UCSD-AML1 (cell line): ENCODE data around the gene NAGLU.
"Not testable (repeated sequence)": the region's sequence is repeated elsewhere in the genome, so short reads cannot be mapped to it uniquely, and the experiment has no call there.

Experiments used
- DNase-seq: peaks from one replicate; lab custom pipeline; 2025; ENCODE audit not compliant: unreplicated experiment; lab: John Stamatoyannopoulos, UW

The NAGLU gene

GRCh38 chr17:42521036-42521435 is 15.0 kb upstream of the NAGLU start:
- DNase-seq, result no peak

GRCh38 chr17:42521666-42522262 is 14.3 kb upstream of the NAGLU start:
- DNase-seq, result no peak

- no peak for DNase-seq
Measured at GRCh38 chr17:42522263-42522790, 13.7 kb upstream of the NAGLU start.

- DNase-seq, result no peak
Measured at GRCh38 chr17:42522798-42523278, 13.2 kb upstream of the NAGLU start.

- no peak for DNase-seq
Measured at GRCh38 chr17:42525221-42525620, 10.8 kb upstream of the NAGLU start.

- DNase-seq, result peak; percentile 23
Measured at GRCh38 chr17:42526031-42526444, 10.0 kb upstream of the NAGLU start.

- no peak for DNase-seq
Measured at GRCh38 chr17:42527932-42528331, 8.1 kb upstream of the NAGLU start.

- DNase-seq, result no peak
Measured at GRCh38 chr17:42529061-42529460, 7.0 kb upstream of the NAGLU start.

GRCh38 chr17:42530952-42531454 is 5.0 kb upstream of the NAGLU start:
- DNase-seq, result no peak

- peak; percentile 69 for DNase-seq
Measured at GRCh38 chr17:42531455-42532354, 4.3 kb upstream of the NAGLU start.

GRCh38 chr17:42535155-42536047 is 640 bp upstream of the NAGLU start:
- no peak for DNase-seq

GRCh38 chr17:42536372-42537155 is 523 bp downstream of the NAGLU start:
- DNase-seq, result peak; percentile 83

GRCh38 chr17:42537156-42537805 is 1.2 kb downstream of the NAGLU start:
- no peak for DNase-seq

GRCh38 chr17:42537826-42538451 is 1.9 kb downstream of the NAGLU start:
- DNase-seq, result no peak

- no peak for DNase-seq
Measured at GRCh38 chr17:42538482-42538881, 2.4 kb downstream of the NAGLU start.

- not testable (repeated sequence) for DNase-seq
Measured at GRCh38 chr17:42540558-42540957, 4.5 kb downstream of the NAGLU start.

- no peak for DNase-seq
Measured at GRCh38 chr17:42541041-42541833, 5.2 kb downstream of the NAGLU start.
